GM23338 (cell line): ENCODE measurements around the gene CCN6. TPM values are rescaled to one million over a fixed set of nuclear protein-coding genes. Genes with fewer than 3 reads are reported as not detected.
A peak's percentile ranks its signal among the peaks of the same experiment; 100 is the strongest.

ENCODE experiments used
- ATAC-seq: fragments of 200-7000 bp; cut with Tn5 transposase; 3 replicates; pipeline ENCODE4 v1.9.1; 2020
- DNase-seq: peaks from one replicate; pipeline ENCODE4 v3.0.0-alpha.2; 2015; ENCODE audit warnings: low spot score
- H2AFZ ChIP-seq: fragments of 200-600 bp; sonication (generic); 2 replicates; pipeline ENCODE4 v1.8.0; 2016; ENCODE audit warnings: antibody characterized with exemption, mild to moderate bottlenecking, moderate library complexity
- H3F3A ChIP-seq: fragments of 200-600 bp; sonication (generic); replicated peaks from 2 replicates; pipeline ENCODE4 v1.8.0; 2017; ENCODE audit warnings: antibody characterized with exemption, mixed run types, low read depth
- H3K27ac ChIP-seq: fragments of 200-600 bp; sonication (generic); 2 replicates; pipeline ENCODE4 v1.6.1; 2016; ENCODE audit warnings: low read depth
- H3K27me3 ChIP-seq: fragments of 200-600 bp; sonication (generic); 2 replicates; pipeline ENCODE4 v1.8.0; 2016; ENCODE audit warnings: mild to moderate bottlenecking, mixed run types, moderate library complexity; ENCODE audit not compliant: insufficient read depth
- H3K36me3 ChIP-seq: fragments of 200-600 bp; sonication (generic); 2 replicates; pipeline ENCODE4 v1.8.0; 2016; ENCODE audit warnings: mild to moderate bottlenecking; ENCODE audit not compliant: insufficient read depth
- H3K4me1 ChIP-seq: fragments of 200-600 bp; sonication (generic); 2 replicates; pipeline ENCODE4 v1.8.0; 2016; ENCODE audit warnings: mild to moderate bottlenecking, moderate library complexity; ENCODE audit not compliant: insufficient read depth
- H3K4me2 ChIP-seq: fragments of 200-600 bp; sonication (generic); 2 replicates; pipeline ENCODE4 v1.7.1; 2017; ENCODE audit warnings: mixed run types
- H3K4me3 ChIP-seq: fragments of 200-600 bp; sonication (generic); 2 replicates; pipeline ENCODE4 v1.6.1; 2016; ENCODE audit warnings: mixed run types
- H3K79me2 ChIP-seq: fragments of 200-600 bp; sonication (generic); replicated peaks from 2 replicates; pipeline ENCODE4 v1.8.0; 2017; ENCODE audit warnings: mild to moderate bottlenecking; ENCODE audit not compliant: insufficient read depth
- H3K9me2 ChIP-seq: fragments of 200-600 bp; sonication (generic); 2 replicates; pipeline ENCODE4 v1.8.0; 2017; ENCODE audit not compliant: insufficient read depth
- H4K20me1 ChIP-seq: fragments of 200-600 bp; sonication (generic); replicated peaks from 2 replicates; pipeline ENCODE4 v1.8.0; 2017; ENCODE audit warnings: mild to moderate bottlenecking; ENCODE audit not compliant: insufficient read depth
- H3K27ac Mint-ChIP-seq: 2 replicates; pipeline ENCODE4 v1.8.0; 2020; ENCODE audit warnings: inconsistent platforms, mild to moderate bottlenecking, moderate library complexity, mixed read lengths
- H3K27me3 Mint-ChIP-seq: 3 replicates; pipeline ENCODE4 v1.8.0; 2022; ENCODE audit warnings: low read depth, mild to moderate bottlenecking, moderate library complexity, mixed read lengths, inconsistent platforms; ENCODE audit not compliant: insufficient read depth, poor library complexity
- H3K36me3 Mint-ChIP-seq: 3 replicates; pipeline ENCODE4 v1.8.0; 2021; ENCODE audit warnings: low read depth, mild to moderate bottlenecking, inconsistent platforms, moderate library complexity, mixed read lengths
- H3K4me1 Mint-ChIP-seq: 3 replicates; pipeline ENCODE4 v1.8.0; 2020; ENCODE audit warnings: mild to moderate bottlenecking, inconsistent platforms, mixed read lengths
- H3K4me3 Mint-ChIP-seq: 3 replicates; pipeline ENCODE4 v1.8.0; 2021; ENCODE audit warnings: moderate library complexity, mild to moderate bottlenecking, inconsistent platforms, mixed read lengths
- H3K9me3 Mint-ChIP-seq: 3 replicates; pipeline ENCODE4 v1.8.0; 2020; ENCODE audit warnings: moderate library complexity, mild to moderate bottlenecking, inconsistent platforms, mixed read lengths
- CREB1 ChIP-seq: fragments of 250-450 bp; sonication (Bioruptor Pico); IDR thresholded peaks from 2 replicates; pipeline ENCODE4 v1.5.0; 2020; ENCODE audit warnings: low read depth, mild to moderate bottlenecking, moderate library complexity
- EZH2 ChIP-seq: fragments of 200-600 bp; sonication (generic); IDR thresholded peaks from one replicate; pipeline ENCODE4 v1.8.0; 2017; ENCODE audit warnings: antibody characterized with exemption, mild to moderate bottlenecking, low read depth; ENCODE audit not compliant: unreplicated experiment
- EZH2phosphoT487 ChIP-seq: fragments of 200-600 bp; sonication (generic); IDR thresholded peaks from one replicate; pipeline ENCODE4 v1.8.1; 2018; ENCODE audit warnings: antibody characterized with exemption; ENCODE audit not compliant: unreplicated experiment
- JUNB ChIP-seq: IDR thresholded peaks from one replicate; pipeline ENCODE4 v1.6.1; 2016; ENCODE audit warnings: antibody characterized with exemption; ENCODE audit not compliant: unreplicated experiment
- NANOG ChIP-seq: IDR thresholded peaks from 2 replicates; pipeline ENCODE4 v1.6.1; 2016; ENCODE audit warnings: antibody characterized with exemption, borderline replicate concordance
- POLR2AphosphoS5 ChIP-seq: IDR thresholded peaks from 2 replicates; pipeline ENCODE4 v1.6.1; 2016; ENCODE audit warnings: antibody characterized with exemption, low read depth
- STAT1 ChIP-seq: IDR thresholded peaks from one replicate; pipeline ENCODE4 v1.6.1; 2016; ENCODE audit warnings: antibody characterized with exemption; ENCODE audit not compliant: unreplicated experiment
- ZNF114 ChIP-seq: fragments of 250-450 bp; sonication (Bioruptor Pico); IDR thresholded peaks from 2 replicates; pipeline ENCODE4 v1.5.0; 2020; ENCODE audit warnings: mild to moderate bottlenecking, moderate library complexity
- polyA plus RNA-seq: library from polyadenylated mRNA; unstranded; fragments of >200 nt; fragmentation: Nextera tagmentation; extraction: Ambion mirVana; gene quantifications from 2 replicates; pipeline ENCODE4 v1.2.1, GENCODE V29; 2016
- total RNA-seq: library from RNA; depleted of rRNA; stranded (reverse); fragments of >200 nt; shearing (Covaris generic); gene quantifications from 2 replicates; pipeline ENCODE4 v1.2.3, GENCODE V29; 2014
- TF ChIP-seq, protein P1 (sequence below): IDR thresholded peaks from one replicate; pipeline ENCODE4 v1.6.1; 2018; ENCODE audit warnings: antibody characterized with exemption; ENCODE audit not compliant: unreplicated experiment
- TF ChIP-seq, protein P2 (sequence below), 2 experiments: fragments of 200-600 bp in 1 of 2; sonication (generic) in 1 of 2; conservative IDR thresholded peaks; 2 replicates each; pipeline versions ENCODE4 v1.5.1 to v1.6.1; 2016 to 2017; ENCODE audit warnings: antibody characterized with exemption in 2 of 2, low read depth in 2 of 2, mild to moderate bottlenecking in 2 of 2, moderate library complexity in 1 of 2
- TF ChIP-seq, protein P3 (sequence below): fragments of 250-450 bp; sonication (Bioruptor Pico); IDR thresholded peaks from 2 replicates; pipeline ENCODE4 v1.5.0; 2020; ENCODE audit warnings: mild to moderate bottlenecking, moderate library complexity

CCN6 gene
- total and polyA plus RNA-seq, 2 experiments from 2014 or later, result 0.65 TPM; not detected in 1

DNA sequence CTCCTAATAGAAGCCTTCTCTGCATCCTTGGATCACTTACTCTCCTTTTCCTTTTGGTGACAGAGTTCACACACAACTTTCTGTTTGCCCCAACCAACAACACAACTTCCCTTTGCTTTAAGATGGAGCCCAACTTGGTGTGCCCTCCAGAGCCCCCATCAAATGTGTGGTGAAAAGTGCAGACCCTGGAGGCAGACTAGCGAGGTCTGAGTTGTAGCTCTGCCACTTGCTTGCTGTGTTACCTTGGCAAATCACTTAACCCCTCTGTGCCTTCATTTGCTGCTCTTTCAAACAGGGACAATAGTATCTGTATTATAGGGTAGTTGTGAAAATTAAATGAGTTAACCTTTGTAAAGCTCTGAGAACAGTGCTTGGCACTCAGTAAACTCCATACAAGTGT lies 34.3 kb upstream of the CCN6 start:
- Histone ChIP-seq H3K4me1 (no peaks in the 10 kb centered on the region), H3K27me3 (no peaks in the 10 kb centered on the region), H3K79me2 (no peaks in the 10 kb centered on the region), H3K4me2 (no peak overlapping the region), H3K27ac (no peak overlapping the region), H3K4me3 (no peak overlapping the region), H3K36me3 (no peaks in the 10 kb centered on the region), H4K20me1 (no peaks in the 10 kb centered on the region), H2AFZ (no peak overlapping the region), H3K9me2 (no peaks in the 10 kb centered on the region; the same call in 1 of the 2 replicates), H3F3A (no peaks in the 10 kb centered on the region)
- no peaks in the 10 kb centered on the region for H3K27me3 Mint-ChIP-seq
- H3K4me1 Mint-ChIP-seq, result 0 out of 3 replicates have a peak, but pooled peaks cover 2% of the 10 kb centered on the region
- no peak overlapping the region for H3K27ac Mint-ChIP-seq
- peaks cover 9% of the 10 kb centered on the region for H3K9me3 Mint-ChIP-seq
- ATAC-seq (no peak), DNase-seq (no peak)
- H3K4me3 Mint-ChIP-seq, result no peak overlapping the region
- TF ChIP-seq EZH2phosphoT487, result no peak
- TF ChIP-seq, protein P1, sequence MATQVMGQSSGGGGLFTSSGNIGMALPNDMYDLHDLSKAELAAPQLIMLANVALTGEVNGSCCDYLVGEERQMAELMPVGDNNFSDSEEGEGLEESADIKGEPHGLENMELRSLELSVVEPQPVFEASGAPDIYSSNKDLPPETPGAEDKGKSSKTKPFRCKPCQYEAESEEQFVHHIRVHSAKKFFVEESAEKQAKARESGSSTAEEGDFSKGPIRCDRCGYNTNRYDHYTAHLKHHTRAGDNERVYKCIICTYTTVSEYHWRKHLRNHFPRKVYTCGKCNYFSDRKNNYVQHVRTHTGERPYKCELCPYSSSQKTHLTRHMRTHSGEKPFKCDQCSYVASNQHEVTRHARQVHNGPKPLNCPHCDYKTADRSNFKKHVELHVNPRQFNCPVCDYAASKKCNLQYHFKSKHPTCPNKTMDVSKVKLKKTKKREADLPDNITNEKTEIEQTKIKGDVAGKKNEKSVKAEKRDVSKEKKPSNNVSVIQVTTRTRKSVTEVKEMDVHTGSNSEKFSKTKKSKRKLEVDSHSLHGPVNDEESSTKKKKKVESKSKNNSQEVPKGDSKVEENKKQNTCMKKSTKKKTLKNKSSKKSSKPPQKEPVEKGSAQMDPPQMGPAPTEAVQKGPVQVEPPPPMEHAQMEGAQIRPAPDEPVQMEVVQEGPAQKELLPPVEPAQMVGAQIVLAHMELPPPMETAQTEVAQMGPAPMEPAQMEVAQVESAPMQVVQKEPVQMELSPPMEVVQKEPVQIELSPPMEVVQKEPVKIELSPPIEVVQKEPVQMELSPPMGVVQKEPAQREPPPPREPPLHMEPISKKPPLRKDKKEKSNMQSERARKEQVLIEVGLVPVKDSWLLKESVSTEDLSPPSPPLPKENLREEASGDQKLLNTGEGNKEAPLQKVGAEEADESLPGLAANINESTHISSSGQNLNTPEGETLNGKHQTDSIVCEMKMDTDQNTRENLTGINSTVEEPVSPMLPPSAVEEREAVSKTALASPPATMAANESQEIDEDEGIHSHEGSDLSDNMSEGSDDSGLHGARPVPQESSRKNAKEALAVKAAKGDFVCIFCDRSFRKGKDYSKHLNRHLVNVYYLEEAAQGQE, result no peak
- TF ChIP-seq STAT1, result no peak
- TF ChIP-seq JUNB, result no peak
- TF ChIP-seq NANOG, result no peak
- no peak for TF ChIP-seq ZNF114 (CRISPR knock-in tag)
- TF ChIP-seq POLR2AphosphoS5, result no peak
- TF ChIP-seq CREB1 (CRISPR knock-in tag), result no peak
- TF ChIP-seq, protein P2, sequence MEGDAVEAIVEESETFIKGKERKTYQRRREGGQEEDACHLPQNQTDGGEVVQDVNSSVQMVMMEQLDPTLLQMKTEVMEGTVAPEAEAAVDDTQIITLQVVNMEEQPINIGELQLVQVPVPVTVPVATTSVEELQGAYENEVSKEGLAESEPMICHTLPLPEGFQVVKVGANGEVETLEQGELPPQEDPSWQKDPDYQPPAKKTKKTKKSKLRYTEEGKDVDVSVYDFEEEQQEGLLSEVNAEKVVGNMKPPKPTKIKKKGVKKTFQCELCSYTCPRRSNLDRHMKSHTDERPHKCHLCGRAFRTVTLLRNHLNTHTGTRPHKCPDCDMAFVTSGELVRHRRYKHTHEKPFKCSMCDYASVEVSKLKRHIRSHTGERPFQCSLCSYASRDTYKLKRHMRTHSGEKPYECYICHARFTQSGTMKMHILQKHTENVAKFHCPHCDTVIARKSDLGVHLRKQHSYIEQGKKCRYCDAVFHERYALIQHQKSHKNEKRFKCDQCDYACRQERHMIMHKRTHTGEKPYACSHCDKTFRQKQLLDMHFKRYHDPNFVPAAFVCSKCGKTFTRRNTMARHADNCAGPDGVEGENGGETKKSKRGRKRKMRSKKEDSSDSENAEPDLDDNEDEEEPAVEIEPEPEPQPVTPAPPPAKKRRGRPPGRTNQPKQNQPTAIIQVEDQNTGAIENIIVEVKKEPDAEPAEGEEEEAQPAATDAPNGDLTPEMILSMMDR (conservative IDR thresholded peaks at IDR 0.05; ENCODE audit: low read depth in 2 of 2), result no peak
- peaks cover 5% of the 10 kb centered on the region; the same call in 2 of the 3 replicates for H3K36me3 Mint-ChIP-seq

DNA sequence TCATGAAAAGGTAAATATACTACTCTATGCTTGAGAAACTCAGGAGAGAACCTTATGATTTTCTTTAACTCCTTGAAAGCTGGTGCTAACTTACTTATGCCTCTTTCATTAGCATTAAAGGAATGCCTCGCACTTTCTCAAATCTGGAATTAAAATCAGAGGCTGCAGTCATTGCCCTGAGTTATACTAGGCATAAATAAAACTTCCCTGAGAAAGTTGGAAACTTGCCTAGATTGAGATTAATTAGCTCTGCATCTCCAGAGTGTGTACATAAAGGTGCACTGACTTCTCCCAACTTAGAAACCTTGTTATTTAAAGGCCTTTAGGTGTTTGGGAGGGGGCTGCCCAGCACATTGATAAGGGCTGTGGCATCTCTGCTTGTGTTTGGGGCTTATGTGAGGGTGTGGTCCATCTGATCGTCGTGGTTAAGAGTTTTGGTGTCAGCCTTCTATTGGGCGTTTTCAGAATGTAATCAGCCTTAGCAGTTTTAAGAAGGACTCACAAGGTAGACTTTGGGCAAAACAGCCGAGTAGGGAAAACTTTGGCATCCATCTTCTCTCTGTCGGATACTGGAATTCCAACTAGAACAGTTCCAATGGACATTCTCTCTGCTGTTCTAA lies 32.1 kb upstream of the CCN6 start:
- Mint-ChIP-seq H3K9me3 (peaks cover 10% of the 10 kb centered on the region), H3K4me3 (no peak overlapping the region), H3K4me1 (0 out of 3 replicates have a peak, but pooled peaks cover 2% of the 10 kb centered on the region), H3K27me3 (no peaks in the 10 kb centered on the region), H3K36me3 (peaks cover 5% of the 10 kb centered on the region; the same call in 2 of the 3 replicates), H3K27ac (no peak overlapping the region)
- DNase-seq, result no peak
- H3K79me2 ChIP-seq, result no peaks in the 10 kb centered on the region
- H3F3A ChIP-seq, result no peaks in the 10 kb centered on the region
- H3K27ac ChIP-seq, result no peak overlapping the region
- H4K20me1 ChIP-seq, result no peaks in the 10 kb centered on the region
- H3K9me2 ChIP-seq, result no peaks in the 10 kb centered on the region; the same call in 1 of the 2 replicates
- H3K27me3 ChIP-seq, result no peaks in the 10 kb centered on the region
- no peak overlapping the region for H3K4me2 ChIP-seq
- H3K4me1 ChIP-seq, result no peaks in the 10 kb centered on the region
- no peak for ATAC-seq
- H2AFZ ChIP-seq, result peak overlapping the region; percentile 56; the same call in 1 of the 2 replicates
- no peak overlapping the region for H3K4me3 ChIP-seq
- no peaks in the 10 kb centered on the region for H3K36me3 ChIP-seq
- TF ChIP-seq, protein P3, sequence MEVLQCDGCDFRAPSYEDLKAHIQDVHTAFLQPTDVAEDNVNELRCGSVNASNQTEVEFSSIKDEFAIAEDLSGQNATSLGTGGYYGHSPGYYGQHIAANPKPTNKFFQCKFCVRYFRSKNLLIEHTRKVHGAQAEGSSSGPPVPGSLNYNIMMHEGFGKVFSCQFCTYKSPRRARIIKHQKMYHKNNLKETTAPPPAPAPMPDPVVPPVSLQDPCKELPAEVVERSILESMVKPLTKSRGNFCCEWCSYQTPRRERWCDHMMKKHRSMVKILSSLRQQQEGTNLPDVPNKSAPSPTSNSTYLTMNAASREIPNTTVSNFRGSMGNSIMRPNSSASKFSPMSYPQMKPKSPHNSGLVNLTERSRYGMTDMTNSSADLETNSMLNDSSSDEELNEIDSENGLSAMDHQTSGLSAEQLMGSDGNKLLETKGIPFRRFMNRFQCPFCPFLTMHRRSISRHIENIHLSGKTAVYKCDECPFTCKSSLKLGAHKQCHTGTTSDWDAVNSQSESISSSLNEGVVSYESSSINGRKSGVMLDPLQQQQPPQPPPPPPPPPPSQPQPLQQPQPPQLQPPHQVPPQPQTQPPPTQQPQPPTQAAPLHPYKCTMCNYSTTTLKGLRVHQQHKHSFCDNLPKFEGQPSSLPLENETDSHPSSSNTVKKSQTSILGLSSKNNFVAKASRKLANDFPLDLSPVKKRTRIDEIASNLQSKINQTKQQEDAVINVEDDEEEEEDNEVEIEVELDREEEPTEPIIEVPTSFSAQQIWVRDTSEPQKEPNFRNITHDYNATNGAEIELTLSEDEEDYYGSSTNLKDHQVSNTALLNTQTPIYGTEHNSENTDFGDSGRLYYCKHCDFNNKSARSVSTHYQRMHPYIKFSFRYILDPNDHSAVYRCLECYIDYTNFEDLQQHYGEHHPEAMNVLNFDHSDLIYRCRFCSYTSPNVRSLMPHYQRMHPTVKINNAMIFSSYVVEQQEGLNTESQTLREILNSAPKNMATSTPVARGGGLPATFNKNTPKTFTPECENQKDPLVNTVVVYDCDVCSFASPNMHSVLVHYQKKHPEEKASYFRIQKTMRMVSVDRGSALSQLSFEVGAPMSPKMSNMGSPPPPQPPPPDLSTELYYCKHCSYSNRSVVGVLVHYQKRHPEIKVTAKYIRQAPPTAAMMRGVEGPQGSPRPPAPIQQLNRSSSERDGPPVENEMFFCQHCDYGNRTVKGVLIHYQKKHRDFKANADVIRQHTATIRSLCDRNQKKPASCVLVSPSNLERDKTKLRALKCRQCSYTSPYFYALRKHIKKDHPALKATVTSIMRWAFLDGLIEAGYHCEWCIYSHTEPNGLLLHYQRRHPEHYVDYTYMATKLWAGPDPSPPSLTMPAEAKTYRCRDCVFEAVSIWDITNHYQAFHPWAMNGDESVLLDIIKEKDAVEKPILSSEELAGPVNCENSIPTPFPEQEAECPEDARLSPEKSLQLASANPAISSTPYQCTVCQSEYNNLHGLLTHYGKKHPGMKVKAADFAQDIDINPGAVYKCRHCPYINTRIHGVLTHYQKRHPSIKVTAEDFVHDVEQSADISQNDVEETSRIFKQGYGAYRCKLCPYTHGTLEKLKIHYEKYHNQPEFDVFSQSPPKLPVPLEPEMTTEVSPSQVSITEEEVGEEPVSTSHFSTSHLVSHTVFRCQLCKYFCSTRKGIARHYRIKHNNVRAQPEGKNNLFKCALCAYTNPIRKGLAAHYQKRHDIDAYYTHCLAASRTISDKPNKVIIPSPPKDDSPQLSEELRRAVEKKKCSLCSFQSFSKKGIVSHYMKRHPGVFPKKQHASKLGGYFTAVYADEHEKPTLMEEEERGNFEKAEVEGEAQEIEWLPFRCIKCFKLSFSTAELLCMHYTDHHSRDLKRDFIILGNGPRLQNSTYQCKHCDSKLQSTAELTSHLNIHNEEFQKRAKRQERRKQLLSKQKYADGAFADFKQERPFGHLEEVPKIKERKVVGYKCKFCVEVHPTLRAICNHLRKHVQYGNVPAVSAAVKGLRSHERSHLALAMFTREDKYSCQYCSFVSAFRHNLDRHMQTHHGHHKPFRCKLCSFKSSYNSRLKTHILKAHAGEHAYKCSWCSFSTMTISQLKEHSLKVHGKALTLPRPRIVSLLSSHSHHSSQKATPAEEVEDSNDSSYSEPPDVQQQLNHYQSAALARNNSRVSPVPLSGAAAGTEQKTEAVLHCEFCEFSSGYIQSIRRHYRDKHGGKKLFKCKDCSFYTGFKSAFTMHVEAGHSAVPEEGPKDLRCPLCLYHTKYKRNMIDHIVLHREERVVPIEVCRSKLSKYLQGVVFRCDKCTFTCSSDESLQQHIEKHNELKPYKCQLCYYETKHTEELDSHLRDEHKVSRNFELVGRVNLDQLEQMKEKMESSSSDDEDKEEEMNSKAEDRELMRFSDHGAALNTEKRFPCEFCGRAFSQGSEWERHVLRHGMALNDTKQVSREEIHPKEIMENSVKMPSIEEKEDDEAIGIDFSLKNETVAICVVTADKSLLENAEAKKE (CRISPR knock-in tag), result no peak
- no peak for TF ChIP-seq STAT1
- no peak for TF ChIP-seq EZH2
